Hepatocyte (in vitro differentiated cells): Measurements from ENCODE around the gene FLYWCH1. TPM values are rescaled to one million over a fixed set of nuclear protein-coding genes. Genes with fewer than 3 reads are reported as not detected.

Experiments used
- DNase-seq: peaks from one replicate; pipeline ENCODE4 v3.0.0-alpha.2; 2016; ENCODE audit warnings: low spot score
- H2AFZ ChIP-seq: fragments of 200-600 bp; sonication (generic); 2 replicates; pipeline ENCODE4 v1.6.0; 2016; ENCODE audit warnings: antibody characterized with exemption, mild to moderate bottlenecking
- H3K27ac ChIP-seq: fragments of 200-600 bp; sonication (generic); 2 replicates; pipeline ENCODE4 v1.5.1; 2016; ENCODE audit warnings: mild to moderate bottlenecking
- H3K27me3 ChIP-seq: fragments of 200-600 bp; sonication (generic); 2 replicates; pipeline ENCODE4 v1.6.1; 2016
- H3K36me3 ChIP-seq: fragments of 200-600 bp; sonication (generic); replicated peaks from 2 replicates; pipeline ENCODE4 v1.5.1; 2016; ENCODE audit warnings: low read depth; ENCODE audit not compliant: insufficient read depth
- H3K4me1 ChIP-seq: fragments of 200-600 bp; sonication (generic); 2 replicates; pipeline ENCODE4 v1.5.1; 2016; ENCODE audit warnings: mild to moderate bottlenecking, moderate library complexity; ENCODE audit not compliant: insufficient read depth
- H3K4me2 ChIP-seq: fragments of 200-600 bp; sonication (generic); 2 replicates; pipeline ENCODE4 v1.6.0; 2016
- H3K4me3 ChIP-seq: fragments of 200-600 bp; sonication (generic); 2 replicates; pipeline ENCODE4 v1.5.1; 2016; ENCODE audit warnings: mild to moderate bottlenecking
- H3K79me2 ChIP-seq: fragments of 200-600 bp; sonication (generic); 2 replicates; pipeline ENCODE4 v1.6.0; 2017; ENCODE audit warnings: mild to moderate bottlenecking
- H3K9me2 ChIP-seq: fragments of 200-600 bp; sonication (generic); replicated peaks from 2 replicates; pipeline ENCODE4 v1.6.0; 2017; ENCODE audit warnings: mild to moderate bottlenecking; ENCODE audit not compliant: insufficient read depth
- H3K9me3 ChIP-seq: fragments of 200-600 bp; sonication (generic); 2 replicates; pipeline ENCODE4 v1.5.1; 2016; ENCODE audit warnings: low read depth, mild to moderate bottlenecking
- H4K20me1 ChIP-seq: fragments of 200-600 bp; sonication (generic); 2 replicates; pipeline ENCODE4 v1.6.0; 2016; ENCODE audit warnings: mild to moderate bottlenecking; ENCODE audit not compliant: insufficient read depth, poor library complexity, severe bottlenecking
- CTCF ChIP-seq: fragments of 200-600 bp; sonication (generic); IDR thresholded peaks from 2 replicates; pipeline ENCODE4 v1.5.1; 2016; ENCODE audit warnings: antibody characterized with exemption, mild to moderate bottlenecking; ENCODE audit not compliant: poor library complexity
- EZH2 ChIP-seq: fragments of 200-600 bp; sonication (generic); IDR thresholded peaks from 2 replicates; pipeline ENCODE4 v1.6.1; 2016; ENCODE audit warnings: antibody characterized with exemption, mild to moderate bottlenecking, borderline replicate concordance
- EZH2phosphoT487 ChIP-seq: fragments of 200-600 bp; sonication (generic); IDR thresholded peaks from one replicate; pipeline ENCODE4 v1.6.1; 2018; ENCODE audit warnings: antibody characterized with exemption, mild to moderate bottlenecking, low read depth, moderate library complexity; ENCODE audit not compliant: unreplicated experiment, severe bottlenecking
- WGBS: methylation state at CpG from one replicate; pipeline ENCODE4 v1.1.6; 2016; ENCODE audit warnings: low lambda C conversion rate; ENCODE audit errors: missing lambda C conversion rate; 5-methylcytosine and 5-hydroxymethylcytosine counted together
- polyA plus RNA-seq: library from polyadenylated mRNA; unstranded; fragments of >200 nt; fragmentation: Nextera tagmentation; extraction: Ambion mirVana; gene quantifications from 2 replicates; pipeline ENCODE4 v1.2.1, GENCODE V29; 2016
- total RNA-seq: library from RNA; depleted of rRNA; stranded (reverse); fragments of >200 nt; gene quantifications from 2 replicates; pipeline ENCODE4 v1.2.3, GENCODE V29; 2014

Gene FLYWCH1
- total and polyA plus RNA-seq, 2 experiments from 2014 or later, result 11.7 to 16.9 TPM

DNA sequence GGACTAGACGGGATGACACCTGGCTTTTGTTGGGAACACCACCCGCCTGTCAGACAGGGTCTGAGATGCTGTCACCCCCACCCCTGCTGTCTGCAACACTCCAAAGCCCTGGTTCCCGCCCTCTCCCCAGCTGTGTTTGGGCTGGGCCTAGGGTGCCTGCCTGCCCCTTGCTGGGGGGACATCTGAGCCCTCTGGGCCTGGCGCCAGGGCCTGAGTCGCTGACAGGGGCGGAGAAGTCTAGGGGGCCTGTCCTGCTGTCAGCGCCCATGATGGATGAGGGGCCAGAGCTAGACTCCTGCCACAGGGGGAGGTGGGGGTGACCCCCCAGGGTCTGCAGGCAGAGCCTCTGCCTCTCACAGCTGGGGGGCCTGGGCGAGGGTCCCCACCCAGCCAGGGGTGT is 76.1 kb downstream of the FLYWCH1 start:
- Histone ChIP-seq H3K4me3 (no peak overlapping the region), H3K9me3 (no peaks in the 10 kb centered on the region), H3K9me2 (no peaks in the 10 kb centered on the region), H2AFZ (no peak overlapping the region), H3K79me2 (no peaks in the 10 kb centered on the region), H4K20me1 (no peaks in the 10 kb centered on the region), H3K27ac (no peak overlapping the region), H3K36me3 (no peaks in the 10 kb centered on the region), H3K27me3 (no peaks in the 10 kb centered on the region), H3K4me1 (peaks cover 6% of the 10 kb centered on the region), H3K4me2 (no peak overlapping the region)
- no peak for DNase-seq
- TF ChIP-seq EZH2phosphoT487 (no peak), CTCF (no peak), EZH2 (no peak)
- WGBS, result 63% methylated on average over 8 of the region's 8 CpGs

- Histone ChIP-seq H3K9me3 (no peaks in the 10 kb centered on the region), H3K27me3 (no peaks in the 10 kb centered on the region), H3K9me2 (no peaks in the 10 kb centered on the region), H3K36me3 (no peaks in the 10 kb centered on the region), H3K79me2 (no peaks in the 10 kb centered on the region), H4K20me1 (no peaks in the 10 kb centered on the region), H3K4me2 (no peak overlapping the region), H3K4me3 (no peak overlapping the region), H2AFZ (no peak overlapping the region), H3K4me1 (peaks cover 6% of the 10 kb centered on the region), H3K27ac (no peak overlapping the region)
- no peak for TF ChIP-seq CTCF
- TF ChIP-seq EZH2phosphoT487, result no peak
- TF ChIP-seq EZH2, result no peak
- 52% methylated on average over 7 of the region's 8 CpGs for WGBS
- no peak for DNase-seq
These were observed 76.9 kb downstream of the FLYWCH1 start for GRCh38 chr16:2988590-2989099.

DNA sequence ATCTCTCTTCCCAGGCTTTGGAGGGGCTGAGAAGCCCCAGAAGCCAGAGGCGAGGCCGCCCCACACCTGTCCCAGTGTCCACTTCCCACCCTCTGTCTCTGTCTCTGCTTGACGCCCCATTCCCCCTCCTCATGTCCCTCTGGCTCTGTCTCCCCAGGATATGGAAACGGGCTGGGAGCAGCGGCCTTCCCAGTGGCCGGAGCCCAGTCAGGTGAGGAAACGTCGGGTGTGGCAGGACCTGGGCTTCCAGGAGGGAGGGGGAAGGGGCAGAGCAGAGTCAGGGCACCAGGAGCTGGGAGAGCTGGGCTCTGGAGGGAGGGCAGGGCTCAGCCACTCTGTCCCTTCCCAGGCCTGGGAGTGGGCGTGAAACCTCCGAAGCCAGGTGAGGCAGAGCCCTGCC is 79.2 kb downstream of the FLYWCH1 start:
- no peaks in the 10 kb centered on the region for H4K20me1 ChIP-seq
- TF ChIP-seq EZH2phosphoT487, result no peak
- no peak for TF ChIP-seq EZH2
- TF ChIP-seq CTCF, result no peak
- H2AFZ ChIP-seq, result no peak overlapping the region
- no peaks in the 10 kb centered on the region for H3K79me2 ChIP-seq
- H3K27ac ChIP-seq, result no peak overlapping the region
- no peak overlapping the region for H3K4me2 ChIP-seq
- H3K4me3 ChIP-seq, result no peak overlapping the region
- no peaks in the 10 kb centered on the region for H3K9me3 ChIP-seq
- H3K27me3 ChIP-seq, result no peaks in the 10 kb centered on the region
- WGBS, result 59% methylated on average over 10 of the region's 10 CpGs
- no peak for DNase-seq
- peaks cover 6% of the 10 kb centered on the region for H3K4me1 ChIP-seq
- no peaks in the 10 kb centered on the region for H3K9me2 ChIP-seq
- H3K36me3 ChIP-seq, result no peaks in the 10 kb centered on the region

- H3K27ac ChIP-seq, result no peak overlapping the region
- H3K4me3 ChIP-seq, result no peak overlapping the region
- no peak for TF ChIP-seq EZH2
- TF ChIP-seq CTCF, result no peak
- TF ChIP-seq EZH2phosphoT487, result no peak
- H4K20me1 ChIP-seq, result no peaks in the 10 kb centered on the region
- H2AFZ ChIP-seq, result no peak overlapping the region
- 98% methylated on average over 12 of the region's 12 CpGs for WGBS
- H3K4me2 ChIP-seq, result no peak overlapping the region
- H3K27me3 ChIP-seq, result no peaks in the 10 kb centered on the region
- H3K79me2 ChIP-seq, result no peaks in the 10 kb centered on the region
- peaks cover 6% of the 10 kb centered on the region for H3K4me1 ChIP-seq
- no peaks in the 10 kb centered on the region for H3K9me3 ChIP-seq
- DNase-seq, result no peak
- no peaks in the 10 kb centered on the region for H3K36me3 ChIP-seq
- no peaks in the 10 kb centered on the region for H3K9me2 ChIP-seq
These were observed 80.0 kb downstream of the FLYWCH1 start for GRCh38 chr16:2991566-2992261.
